ENCODE results near the gene NEIL1. TPM values are rescaled to one million over a fixed set of nuclear protein-coding genes. Genes with fewer than 3 reads are reported as not detected.

Gene NEIL1
- total RNA-seq, 4 donors from 2014 or later = 20.0 to 66.8 (median 41.2) TPM

DNA sequence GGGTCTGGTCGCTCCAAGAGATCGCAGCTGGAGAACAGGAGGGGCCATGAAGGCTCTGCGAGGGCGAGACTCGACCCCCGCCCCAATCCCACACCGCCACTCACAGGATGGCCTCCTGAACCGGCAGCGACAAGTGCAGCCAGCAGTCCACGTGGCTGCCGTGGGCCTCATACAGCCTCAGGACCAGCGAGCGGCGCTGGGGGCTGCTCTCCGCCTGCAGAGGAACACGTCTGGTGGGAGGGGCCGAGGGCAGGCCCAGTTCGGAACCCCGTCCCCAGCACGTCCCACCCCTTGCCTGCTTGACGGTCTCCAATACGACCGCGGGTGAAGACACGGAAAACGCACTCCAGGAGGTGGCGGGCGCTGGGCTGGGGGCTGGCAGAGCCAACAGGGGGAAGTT, 9.2 kb downstream of the NEIL1 start:
- H3K4me3 ChIP-seq (ENCODE audit: low read depth, poor library complexity, severe bottlenecking) = no peak overlapping the region
- intact Hi-C loops (cut with DNase I; ENCODE audit: low total_unique reads) = no loop called here
- WGBS, 2 donors = 87 to 88% methylated on average over 23 to 28 of the region's 28 CpGs
- no peak for DNase-seq (ENCODE audit: low spot score in 2 of 2)
- TF ChIP-seq POLR2A (IDR thresholded peaks at IDR 0.05) = no peak
- TF ChIP-seq, protein P1, sequence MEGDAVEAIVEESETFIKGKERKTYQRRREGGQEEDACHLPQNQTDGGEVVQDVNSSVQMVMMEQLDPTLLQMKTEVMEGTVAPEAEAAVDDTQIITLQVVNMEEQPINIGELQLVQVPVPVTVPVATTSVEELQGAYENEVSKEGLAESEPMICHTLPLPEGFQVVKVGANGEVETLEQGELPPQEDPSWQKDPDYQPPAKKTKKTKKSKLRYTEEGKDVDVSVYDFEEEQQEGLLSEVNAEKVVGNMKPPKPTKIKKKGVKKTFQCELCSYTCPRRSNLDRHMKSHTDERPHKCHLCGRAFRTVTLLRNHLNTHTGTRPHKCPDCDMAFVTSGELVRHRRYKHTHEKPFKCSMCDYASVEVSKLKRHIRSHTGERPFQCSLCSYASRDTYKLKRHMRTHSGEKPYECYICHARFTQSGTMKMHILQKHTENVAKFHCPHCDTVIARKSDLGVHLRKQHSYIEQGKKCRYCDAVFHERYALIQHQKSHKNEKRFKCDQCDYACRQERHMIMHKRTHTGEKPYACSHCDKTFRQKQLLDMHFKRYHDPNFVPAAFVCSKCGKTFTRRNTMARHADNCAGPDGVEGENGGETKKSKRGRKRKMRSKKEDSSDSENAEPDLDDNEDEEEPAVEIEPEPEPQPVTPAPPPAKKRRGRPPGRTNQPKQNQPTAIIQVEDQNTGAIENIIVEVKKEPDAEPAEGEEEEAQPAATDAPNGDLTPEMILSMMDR (IDR thresholded peaks at IDR 0.05) = no peak

DNA sequence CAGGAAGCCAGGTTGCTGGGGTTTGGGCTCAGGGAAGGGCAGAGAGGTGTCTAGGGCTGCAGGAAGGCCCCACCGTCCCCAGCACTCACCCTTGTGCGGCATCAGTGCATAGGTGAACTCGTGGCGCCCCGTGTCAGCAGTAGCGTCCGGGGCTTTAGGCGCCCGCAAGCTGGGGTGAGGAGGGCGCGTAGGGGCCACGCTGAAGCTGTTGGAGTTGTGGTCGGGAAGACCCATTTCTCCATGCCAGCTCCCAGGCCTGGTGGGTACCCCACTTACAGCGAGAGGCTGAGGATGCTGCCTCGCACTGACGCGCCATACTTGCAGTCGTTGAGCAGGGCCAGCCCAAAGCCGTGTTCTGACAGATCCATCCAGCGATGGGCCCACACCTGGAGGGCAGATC, 9.7 kb downstream of the NEIL1 start:
- TF ChIP-seq, protein P1 (IDR thresholded peaks at IDR 0.05) = no peak
- no peak for TF ChIP-seq POLR2A (IDR thresholded peaks at IDR 0.05)
- DNase-seq (ENCODE audit: low spot score in 2 of 2) = no peak
- WGBS, 2 donors = 94 to 96% methylated on average over 20 of the region's 20 CpGs
- no peak overlapping the region for H3K4me3 ChIP-seq (ENCODE audit: low read depth, poor library complexity, severe bottlenecking)
- intact Hi-C loops (cut with DNase I; ENCODE audit: low total_unique reads) = no loop called here

DNA sequence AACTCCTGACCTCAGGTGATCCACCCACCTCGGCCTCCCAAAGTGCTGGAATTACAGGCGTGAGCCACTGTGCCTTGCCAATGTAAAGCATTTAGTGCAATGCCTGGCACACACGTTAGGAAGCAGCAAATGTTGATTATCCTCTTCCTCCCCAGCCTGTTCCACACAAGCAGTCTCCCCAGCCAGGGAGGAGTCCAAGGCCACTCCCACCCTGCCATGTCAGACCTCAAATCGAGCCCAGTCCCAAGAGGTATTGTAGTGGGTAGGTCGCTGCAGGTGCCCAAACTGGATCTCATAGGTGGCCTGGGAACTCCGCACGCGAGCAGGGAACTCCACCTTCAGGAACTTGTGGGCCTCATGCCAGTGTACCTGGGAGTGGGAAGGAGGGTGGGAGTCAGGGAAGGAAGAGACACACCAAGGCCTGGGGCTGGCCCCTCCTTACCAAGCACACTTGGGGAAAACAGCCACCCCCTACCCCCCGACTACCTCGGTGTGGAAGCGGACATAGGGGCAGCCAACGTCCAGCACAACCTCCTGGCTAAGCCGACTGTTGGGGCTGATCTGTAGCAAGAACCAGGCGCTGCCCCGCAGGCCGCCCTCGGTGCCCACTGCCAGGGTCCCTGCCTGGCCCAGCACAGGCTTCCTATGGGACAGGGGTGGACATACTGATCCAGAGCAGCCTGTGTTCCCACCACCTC, 11.3 kb downstream of the NEIL1 start:
- no peak overlapping the region for H3K4me3 ChIP-seq (ENCODE audit: low read depth, poor library complexity, severe bottlenecking)
- no peak for DNase-seq (ENCODE audit: low spot score in 2 of 2)
- WGBS, 2 donors = 86 to 87% methylated on average over 13 of the region's 17 CpGs
- TF ChIP-seq, protein P1 (IDR thresholded peaks at IDR 0.05) = no peak
- intact Hi-C loops (cut with DNase I; ENCODE audit: low total_unique reads) = no loop called here

DNA sequence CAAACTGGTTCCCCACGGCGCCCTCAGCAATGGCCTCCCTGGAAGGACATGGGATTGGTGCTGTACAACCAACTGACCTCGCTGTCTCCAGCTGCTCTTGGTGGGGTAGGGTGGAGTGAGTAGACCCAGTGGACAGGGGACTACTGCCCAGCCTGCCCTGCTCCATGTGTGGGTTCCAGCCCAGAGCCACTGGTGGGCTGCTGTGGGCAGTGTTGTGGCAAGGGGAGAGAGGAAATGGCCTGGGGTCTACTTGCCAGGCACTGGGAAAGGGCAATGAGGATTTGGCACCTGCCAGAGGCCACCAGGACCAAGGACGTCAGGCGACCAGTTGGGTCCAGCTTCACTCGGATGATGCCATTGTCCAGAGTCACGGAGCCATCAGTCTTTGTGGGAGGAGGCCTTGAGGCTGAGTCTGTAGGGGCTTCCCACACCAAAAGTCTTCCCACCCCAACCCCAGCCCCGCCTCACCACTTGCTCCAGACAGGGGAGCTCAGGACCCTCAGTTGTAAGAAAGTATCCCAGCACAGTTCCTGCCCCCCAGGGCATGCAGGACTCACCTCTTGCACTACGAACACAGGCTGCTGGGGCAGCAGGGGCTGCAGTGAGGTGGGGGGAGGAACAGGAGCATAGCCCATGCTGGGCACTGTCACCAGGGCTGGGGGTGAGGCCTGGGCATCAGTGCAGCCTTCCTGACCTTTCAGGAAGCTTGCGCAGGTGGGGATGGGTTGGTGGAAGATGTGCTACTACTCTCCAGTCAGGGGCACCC, 12.1 kb downstream of the NEIL1 start:
- TF ChIP-seq POLR2A (IDR thresholded peaks at IDR 0.05) = no peak
- TF ChIP-seq, protein P1 (IDR thresholded peaks at IDR 0.05) = no peak

DNA sequence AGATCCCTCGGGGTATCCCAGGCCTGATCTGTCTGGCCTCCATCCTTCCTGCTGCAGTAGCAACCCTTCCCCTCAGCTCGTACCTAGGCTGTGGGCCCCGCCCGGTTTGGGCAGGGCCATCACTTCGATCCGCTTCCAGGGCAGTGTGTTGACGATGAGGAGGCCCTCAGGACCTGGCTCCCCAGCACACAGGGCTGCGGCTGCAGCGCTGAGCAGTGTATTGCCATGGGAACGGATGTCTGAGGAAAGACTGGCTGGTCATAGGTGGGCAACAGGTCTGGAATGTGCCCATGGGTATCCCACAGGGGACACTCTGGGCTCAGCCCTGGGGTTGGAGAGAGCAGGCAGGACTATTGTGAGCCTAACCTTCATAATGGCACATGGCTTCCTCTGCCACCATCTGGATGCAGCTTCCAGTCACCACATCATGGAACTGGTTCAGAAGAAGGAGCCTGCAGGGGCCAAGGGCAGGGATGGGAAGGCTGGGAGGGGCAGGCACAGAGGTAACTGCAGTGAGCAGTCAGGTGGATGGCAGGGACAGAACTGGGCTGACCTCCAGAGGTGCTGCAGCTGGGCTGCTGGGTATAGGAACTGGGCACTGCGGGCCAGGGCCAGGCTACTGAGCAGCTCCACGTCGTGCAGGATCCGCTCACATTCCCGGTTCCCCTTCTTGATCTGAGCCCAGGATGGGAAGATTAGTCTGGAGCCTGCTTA, 12.9 kb downstream of the NEIL1 start:
- DNase-seq (ENCODE audit: low spot score in 2 of 2) = peak in 1 of 2 donors; percentile 80
- intact Hi-C loops (cut with DNase I; ENCODE audit: low total_unique reads) = loop anchor here (10.0 kb wide), 1 partner anchor 295 kb away; no protein-coding TSS in a partner anchor
- TF ChIP-seq, protein P1 (IDR thresholded peaks at IDR 0.05) = no peak
- TF ChIP-seq POLR2A (IDR thresholded peaks at IDR 0.05) = no peak
- 87 to 88% methylated on average over 15 of the region's 15 CpGs for WGBS, 2 donors
- H3K4me3 ChIP-seq (ENCODE audit: low read depth, poor library complexity, severe bottlenecking) = no peak overlapping the region

More for the DNA sequence above, 12.1 kb downstream of the NEIL1 start:
- intact Hi-C loops (cut with DNase I; ENCODE audit: low total_unique reads) = no loop called here
- WGBS, 2 donors = 94 to 95% methylated on average over 9 to 10 of the region's 10 CpGs
- DNase-seq (ENCODE audit: low spot score in 2 of 2) = peak in 1 of 2 donors; percentile 48
- H3K4me3 ChIP-seq (ENCODE audit: low read depth, poor library complexity, severe bottlenecking) = no peak overlapping the region
